Astrocyte of the spinal cord (primary cell): Measurements from ENCODE around the gene CAPN12.

ENCODE experiments used
- DNase-seq: peaks from one replicate; pipeline ENCODE4 v3.0.0; 2011; ENCODE audit warnings: low read depth, low spot score
- H3K4me3 ChIP-seq: 2 replicates; pipeline ENCODE4 v1.5.1; 2011; ENCODE audit warnings: low read depth, mild to moderate bottlenecking, low read length, moderate library complexity
- CTCF ChIP-seq: IDR thresholded peaks from 2 replicates; pipeline ENCODE4 v1.5.1; 2012; ENCODE audit warnings: low read depth, mild to moderate bottlenecking, low read length, inconsistent platforms
- in situ Hi-C: cut with HindIII; loops from 2 replicates; pipeline ENCODE4 v1.10.0; 2017; ENCODE audit warnings: low sequenced_read_pairs

CAPN12 gene

GRCh38 chr19:38695832-38696728 lies 48.2 kb downstream of the CAPN12 start:
- no peak for TF ChIP-seq CTCF
- in situ Hi-C loops, result no loop called here
- H3K4me3 ChIP-seq, result no peak overlapping the region
- no peak for DNase-seq

GRCh38 chr19:38695317-38695683 lies 49.0 kb downstream of the CAPN12 start:
- in situ Hi-C loops, result no loop called here
- TF ChIP-seq CTCF, result no peak
- H3K4me3 ChIP-seq, result no peak overlapping the region
- DNase-seq, result no peak

- H3K4me3 ChIP-seq, result no peak overlapping the region
- in situ Hi-C loops, result no loop called here
- no peak for TF ChIP-seq CTCF
- peak; percentile 88 for DNase-seq
These were observed 50.7 kb downstream of the CAPN12 start for GRCh38 chr19:38693380-38694223.

- no peak for TF ChIP-seq CTCF
- in situ Hi-C loops, result no loop called here
- no peak overlapping the region for H3K4me3 ChIP-seq
- DNase-seq, result no peak
These were observed 51.6 kb downstream of the CAPN12 start for GRCh38 chr19:38692458-38693379.

- in situ Hi-C loops, result no loop called here
- H3K4me3 ChIP-seq, result no peak overlapping the region
- DNase-seq, result peak; percentile 93
- no peak for TF ChIP-seq CTCF
These were observed 52.3 kb downstream of the CAPN12 start for GRCh38 chr19:38691938-38692457.

GRCh38 chr19:38690832-38691231 lies 53.4 kb downstream of the CAPN12 start:
- H3K4me3 ChIP-seq, result no peak overlapping the region
- no peak for TF ChIP-seq CTCF
- no peak for DNase-seq
- in situ Hi-C loops, result no loop called here
